HepG2 (cell line): ENCODE results near the gene LRRC27. TPM values are rescaled to one million over a fixed set of nuclear protein-coding genes. Genes with fewer than 3 reads are reported as not detected.

Source experiments
- ARID4A ChIP-seq: sonication (generic); formaldehyde crosslinking; IDR thresholded peaks from 2 replicates; pipeline ENCODE4 v1.5.0; 2020; ENCODE audit warnings: mild to moderate bottlenecking, missing genetic modification reagents, borderline replicate concordance
- CREB1 ChIP-seq, 2 experiments: fragments of 450-650 bp in 1 of 2; IDR thresholded peaks; 2 replicates each; pipeline ENCODE4 v1.6.1; 2016 to 2017; ENCODE audit warnings: control low read depth in 1 of 2, mild to moderate bottlenecking in 1 of 2, missing compliant biosample characterization in 1 of 2, missing genetic modification characterization in 1 of 2
- DRAP1 ChIP-seq: IDR thresholded peaks from 2 replicates; pipeline ENCODE4 v1.6.1; 2016; ENCODE audit warnings: missing genetic modification reagents, missing compliant biosample characterization
- KDM5B ChIP-seq: sonication (generic); formaldehyde crosslinking; IDR thresholded peaks from 2 replicates; pipeline ENCODE4 v1.4.0; 2020; ENCODE audit warnings: missing genetic modification reagents, mild to moderate bottlenecking, borderline replicate concordance
- TAF15 ChIP-seq: fragments of 200-400 bp; formaldehyde crosslinking; IDR thresholded peaks from one replicate; pipeline ENCODE4 v1.6.1; 2018; ENCODE audit warnings: mild to moderate bottlenecking, low read depth, low read length; ENCODE audit not compliant: poor library complexity, severe bottlenecking
- ZFP36L2 ChIP-seq: sonication (generic); formaldehyde crosslinking; IDR thresholded peaks from 2 replicates; pipeline ENCODE4 v1.4.0; 2020; ENCODE audit warnings: missing genetic modification reagents
- ZNF790 ChIP-seq: sonication (generic); formaldehyde crosslinking; IDR thresholded peaks from 2 replicates; pipeline ENCODE4 v1.8.0; 2022; ENCODE audit warnings: missing genetic modification reagents, mild to moderate bottlenecking, borderline replicate concordance
- polyA plus RNA-seq, 8 experiments: library from polyadenylated mRNA; depleted of rRNA in 3 of 8; stranded (reverse) in 7 of 8; unstranded in 1 of 8; fragments of >200 nt; fragmentation: Illumina TruSeq in 4 of 8; extraction: Trizol in 4 of 8; gene quantifications; 2 replicates each; pipeline versions ENCODE4 v1.2.1 to v1.2.3, GENCODE V29; 2011 to 2016; ENCODE audit warnings: low read depth in 4 of 8, missing spikeins in 1 of 8, mixed read lengths in 1 of 8; ENCODE audit not compliant: insufficient read depth in 1 of 8
- total RNA-seq, 5 experiments: library from RNA; depleted of rRNA; stranded (reverse); fragments of >200 nt; fragmentation: Illumina TruSeq; extraction: Trizol; gene quantifications; 2 replicates each; pipeline ENCODE4 v1.2.3, GENCODE V29; 2016; ENCODE audit warnings: low read depth in 1 of 5

Gene LRRC27
- total and polyA plus RNA-seq, 2 of the 13 experiments (the other 11 are each of a cell fraction or from before 2014, with no cell fraction given), result 4.2 to 4.6 TPM

DNA sequence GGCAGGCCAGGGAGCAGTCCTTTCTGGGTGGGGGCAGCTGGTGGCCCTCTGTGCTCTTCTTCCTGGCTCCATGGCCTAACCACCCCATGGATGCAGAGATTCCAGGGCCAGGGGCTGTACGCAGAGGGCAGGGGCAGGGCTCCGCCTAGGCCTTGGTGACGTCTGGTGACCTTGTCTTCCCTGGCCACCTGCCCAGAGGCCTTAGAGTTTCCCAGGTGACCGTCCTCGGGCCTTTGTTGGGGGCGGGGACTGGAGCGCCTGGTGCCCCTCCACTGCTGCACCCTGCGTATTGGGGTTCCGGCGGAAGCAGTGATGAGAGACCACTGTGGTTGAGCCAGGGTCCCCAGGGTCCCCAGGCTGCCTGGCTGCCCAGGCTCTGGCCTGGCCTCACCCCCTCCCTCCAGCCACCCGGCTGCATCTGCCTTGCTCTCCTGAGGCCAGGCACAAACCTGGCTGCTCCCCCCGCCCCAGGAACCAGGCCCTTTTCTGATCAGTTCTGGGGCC is 75.3 kb downstream of the LRRC27 start (continued):
- no peak for TF ChIP-seq ARID4A (CRISPR knock-in tag)
- no peak for TF ChIP-seq TAF15
- no peak for TF ChIP-seq ZNF790 (CRISPR knock-in tag)
- no peak for TF ChIP-seq DRAP1 (CRISPR knock-in tag)
- no peak for TF ChIP-seq ZFP36L2 (CRISPR knock-in tag)
- TF ChIP-seq KDM5B (CRISPR knock-in tag), result 0 out of 2 replicates have a peak, but pooled peaks have one; percentile 2
- TF ChIP-seq CREB1 (IDR thresholded peaks at IDR 0.05), result 0 out of 2 replicates have a peak, but pooled peaks have one; percentile 24
- TF ChIP-seq CREB1 (CRISPR knock-in tag; IDR thresholded peaks at IDR 0.05), result no peak
